ENCODE results near the gene DHX32.
"Not testable (repeated sequence)": the region's sequence is repeated elsewhere in the genome, so short reads cannot be mapped to it uniquely, and the experiment has no call there.

The DHX32 gene

GRCh38 chr10:125881192-125881591 is at the start of gene DHX32:
TSS of gene DHX32 (minus strand) at chr10:125881292. CDS start at chr10:125880824, 468 bp downstream.
- Histone ChIP-seq H3K9ac (ENCODE audit: low read depth, low read length) (peak within 1 kb of the TSS; percentile 52; the same call in 1 of the 2 replicates), H3K36me3 (ENCODE audit: insufficient read depth, low read depth, low read length) (peaks cover 10% of the 10 kb centered on the region), H3K9me3 (ENCODE audit: insufficient read depth, low read depth, low read length) (peaks cover 16% of the 10 kb centered on the region), H3K27me3 (ENCODE audit: insufficient read depth, low read length) (no peaks in the 10 kb centered on the region), H3K4me3 (ENCODE audit: low read length) (peak within 1 kb of the TSS; percentile 51), H3K27ac (ENCODE audit: low read length) (peak within 1 kb of the TSS; percentile 58), H3K4me1 (ENCODE audit: insufficient read depth, low read length) (peaks cover 26% of the 10 kb centered on the region)

DNA sequence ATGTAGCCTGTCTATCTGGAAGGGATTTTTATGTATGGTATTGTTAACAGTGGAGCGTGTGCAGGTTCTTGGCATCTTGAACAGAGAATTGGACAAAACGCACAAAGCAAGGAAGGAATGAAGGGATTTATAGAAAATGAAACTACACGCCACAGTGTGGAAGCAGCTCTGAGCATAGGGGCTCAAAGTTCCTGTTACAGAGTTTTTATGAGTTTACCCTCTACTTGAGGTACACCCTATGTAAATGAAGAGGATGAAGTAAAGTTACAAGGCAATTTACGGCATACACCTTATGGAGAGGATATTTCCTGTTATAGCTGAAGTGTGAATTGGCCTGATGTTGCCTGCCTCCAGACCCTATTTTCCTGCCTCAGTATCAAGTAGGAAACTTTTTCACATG is 48.5 kb upstream of the DHX32 start:
- Histone ChIP-seq H3K9me3 (ENCODE audit: insufficient read depth, low read depth, low read length) (peaks cover 3% of the 10 kb centered on the region; the same call in 1 of the 2 replicates), H3K4me3 (ENCODE audit: low read length) (no peak overlapping the region), H3K36me3 (ENCODE audit: insufficient read depth, low read depth, low read length) (no peaks in the 10 kb centered on the region), H3K9ac (ENCODE audit: low read depth, low read length) (no peak overlapping the region), H3K4me1 (ENCODE audit: insufficient read depth, low read length) (0 out of 2 replicates have a peak, but pooled peaks cover 2% of the 10 kb centered on the region), H3K27me3 (ENCODE audit: insufficient read depth, low read length) (no peaks in the 10 kb centered on the region), H3K27ac (ENCODE audit: low read length) (no peak overlapping the region)

GRCh38 chr10:125928928-125929585 is 48.0 kb upstream of the DHX32 start:
- Histone ChIP-seq H3K27ac (ENCODE audit: low read length) (no peak overlapping the region), H3K27me3 (ENCODE audit: insufficient read depth, low read length) (no peaks in the 10 kb centered on the region), H3K36me3 (ENCODE audit: insufficient read depth, low read depth, low read length) (no peaks in the 10 kb centered on the region), H3K4me1 (ENCODE audit: insufficient read depth, low read length) (0 out of 2 replicates have a peak, but pooled peaks cover 2% of the 10 kb centered on the region), H3K9ac (ENCODE audit: low read depth, low read length) (no peak overlapping the region), H3K9me3 (ENCODE audit: insufficient read depth, low read depth, low read length) (peaks cover 3% of the 10 kb centered on the region; the same call in 1 of the 2 replicates), H3K4me3 (ENCODE audit: low read length) (no peak overlapping the region)

DNA sequence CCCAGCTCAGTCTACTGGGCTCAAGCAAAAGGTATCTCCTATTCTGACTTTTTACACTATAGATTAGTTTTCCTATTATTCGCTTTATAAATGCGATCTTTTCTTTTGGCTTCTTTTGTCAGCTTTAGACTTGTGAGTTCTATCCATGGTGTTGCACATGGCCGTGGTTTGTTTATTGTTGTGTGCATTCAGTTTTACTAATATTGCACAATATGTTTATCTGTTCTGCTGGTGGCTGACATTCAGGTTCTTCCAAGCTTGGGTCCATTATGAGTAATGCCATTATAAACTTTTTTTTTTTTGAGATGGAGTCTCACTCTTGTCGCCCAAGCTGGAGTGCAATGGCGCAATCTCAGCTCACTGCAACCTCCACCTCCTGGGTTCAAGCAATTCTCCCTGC is 46.2 kb upstream of the DHX32 start:
- not testable (repeated sequence) for H3K4me1 ChIP-seq (ENCODE audit: insufficient read depth, low read length); H3K9ac ChIP-seq (ENCODE audit: low read depth, low read length); H3K27ac ChIP-seq (ENCODE audit: low read length); H3K4me3 ChIP-seq (ENCODE audit: low read length); H3K27me3 ChIP-seq (ENCODE audit: insufficient read depth, low read length); H3K9me3 ChIP-seq (ENCODE audit: insufficient read depth, low read depth, low read length); H3K36me3 ChIP-seq (ENCODE audit: insufficient read depth, low read depth, low read length)

DNA sequence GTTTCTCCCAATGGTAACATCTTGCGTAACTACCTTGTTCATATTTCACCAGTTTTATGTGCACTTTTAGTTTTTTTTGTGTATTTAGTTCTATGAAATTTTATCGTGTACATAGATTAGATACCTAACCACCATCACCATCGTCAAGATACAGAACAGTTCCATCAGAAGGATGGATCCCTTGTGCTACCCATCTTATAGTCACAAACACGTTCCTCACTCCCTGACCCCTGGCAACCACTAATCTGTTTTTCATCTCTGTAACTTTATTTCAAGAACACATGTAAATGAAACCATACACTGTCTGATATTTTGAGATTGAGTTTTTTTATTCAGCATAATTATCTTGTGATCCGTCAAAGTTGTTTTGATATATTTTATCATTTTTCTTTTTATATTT is 45.2 kb upstream of the DHX32 start:
- peaks cover 7% of the 10 kb centered on the region for H3K9me3 ChIP-seq (ENCODE audit: insufficient read depth, low read depth, low read length)
- no peak overlapping the region for H3K4me3 ChIP-seq (ENCODE audit: low read length)
- H3K27me3 ChIP-seq (ENCODE audit: insufficient read depth, low read length), result no peaks in the 10 kb centered on the region
- no peak overlapping the region for H3K9ac ChIP-seq (ENCODE audit: low read depth, low read length)
- no peaks in the 10 kb centered on the region for H3K36me3 ChIP-seq (ENCODE audit: insufficient read depth, low read depth, low read length)
- H3K4me1 ChIP-seq (ENCODE audit: insufficient read depth, low read length), result 0 out of 2 replicates have a peak, but pooled peaks cover 2% of the 10 kb centered on the region
- no peak overlapping the region for H3K27ac ChIP-seq (ENCODE audit: low read length)

- Histone ChIP-seq H3K9me3 (ENCODE audit: insufficient read depth, low read depth, low read length) (peaks cover 7% of the 10 kb centered on the region), H3K27ac (ENCODE audit: low read length) (no peak overlapping the region), H3K4me1 (ENCODE audit: insufficient read depth, low read length) (0 out of 2 replicates have a peak, but pooled peaks cover 2% of the 10 kb centered on the region), H3K27me3 (ENCODE audit: insufficient read depth, low read length) (no peaks in the 10 kb centered on the region), H3K4me3 (ENCODE audit: low read length) (no peak overlapping the region), H3K36me3 (ENCODE audit: insufficient read depth, low read depth, low read length) (no peaks in the 10 kb centered on the region), H3K9ac (ENCODE audit: low read depth, low read length) (no peak overlapping the region)
Observed at GRCh38 chr10:125925262-125925834, 44.3 kb upstream of the DHX32 start.

DNA sequence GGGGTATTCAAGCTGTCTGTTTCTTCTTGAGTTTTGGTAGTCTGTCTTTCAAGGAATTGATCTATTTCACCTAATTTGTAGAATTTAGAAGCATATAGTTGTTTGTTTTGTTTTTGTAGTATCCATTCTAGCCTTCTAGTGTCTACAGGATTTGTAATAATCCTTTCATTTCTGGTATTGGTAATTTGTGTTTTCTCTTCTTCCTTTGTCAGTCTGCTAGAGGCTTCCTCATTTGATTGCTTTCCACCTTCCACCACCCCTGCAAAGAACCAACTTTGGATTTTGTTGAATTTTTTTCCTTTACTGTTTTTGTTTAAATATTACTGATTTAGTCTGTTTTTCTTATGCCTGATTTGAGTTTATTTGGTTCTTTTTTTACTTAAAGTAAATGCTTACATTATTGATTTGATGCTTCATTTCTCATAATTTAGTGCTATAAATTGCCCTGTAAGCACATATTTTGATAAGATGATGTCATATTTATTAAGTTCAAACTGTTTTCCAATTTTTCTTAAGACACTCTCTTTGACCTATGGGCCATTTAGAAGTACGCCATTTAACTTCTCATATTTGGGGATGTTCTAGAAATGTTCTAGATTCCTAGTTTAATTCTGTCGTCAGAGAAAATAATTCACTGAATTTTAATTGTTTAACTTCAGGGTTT is 40.7 kb upstream of the DHX32 start:
- H3K27ac ChIP-seq (ENCODE audit: low read length); H3K4me3 ChIP-seq (ENCODE audit: low read length); H3K9ac ChIP-seq (ENCODE audit: low read depth, low read length); H3K4me1 ChIP-seq (ENCODE audit: insufficient read depth, low read length); H3K36me3 ChIP-seq (ENCODE audit: insufficient read depth, low read depth, low read length); H3K27me3 ChIP-seq (ENCODE audit: insufficient read depth, low read length): not testable (repeated sequence)
- H3K9me3 ChIP-seq (ENCODE audit: insufficient read depth, low read depth, low read length), result peaks cover 15% of the 10 kb centered on the region

DNA sequence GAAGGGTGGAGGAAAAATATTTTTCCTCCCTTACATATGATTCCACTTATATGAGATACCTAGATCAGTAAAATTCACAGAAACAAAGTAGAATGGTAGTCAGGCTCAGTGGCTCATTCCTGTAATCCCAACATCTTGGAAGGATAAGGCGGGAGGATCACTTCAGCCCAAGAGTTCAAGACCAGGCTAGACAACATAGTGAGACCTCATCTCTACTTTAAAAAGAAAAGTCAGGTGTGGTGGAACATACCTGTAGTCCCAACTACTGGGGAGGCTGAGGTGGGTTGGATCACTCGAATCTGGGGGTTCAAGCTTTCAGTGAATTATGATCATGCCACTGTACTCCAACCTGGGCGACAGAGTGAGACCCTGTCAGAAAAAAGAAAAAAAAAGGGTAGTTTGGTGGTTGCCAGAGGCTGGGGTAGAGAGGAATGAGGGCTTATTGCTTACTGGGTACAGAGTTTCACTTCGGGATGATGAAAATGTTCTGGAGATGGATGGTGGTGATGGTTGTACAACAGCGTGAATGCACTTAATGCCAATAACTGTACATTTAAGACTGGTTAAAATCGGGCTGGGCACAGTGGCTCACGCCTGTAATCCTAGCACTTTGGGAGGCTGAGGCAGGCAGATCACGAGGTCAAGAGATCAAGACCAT is 36.7 kb upstream of the DHX32 start:
- H3K4me3 ChIP-seq (ENCODE audit: low read length); H3K27ac ChIP-seq (ENCODE audit: low read length); H3K4me1 ChIP-seq (ENCODE audit: insufficient read depth, low read length); H3K36me3 ChIP-seq (ENCODE audit: insufficient read depth, low read depth, low read length); H3K9ac ChIP-seq (ENCODE audit: low read depth, low read length); H3K27me3 ChIP-seq (ENCODE audit: insufficient read depth, low read length): not testable (repeated sequence)
- H3K9me3 ChIP-seq (ENCODE audit: insufficient read depth, low read depth, low read length), result peaks cover 10% of the 10 kb centered on the region

- no peak overlapping the region for H3K4me3 ChIP-seq (ENCODE audit: low read length)
- no peaks in the 10 kb centered on the region for H3K27me3 ChIP-seq (ENCODE audit: insufficient read depth, low read length)
- no peaks in the 10 kb centered on the region for H3K36me3 ChIP-seq (ENCODE audit: insufficient read depth, low read depth, low read length)
- H3K4me1 ChIP-seq (ENCODE audit: insufficient read depth, low read length), result no peaks in the 10 kb centered on the region
- H3K9me3 ChIP-seq (ENCODE audit: insufficient read depth, low read depth, low read length), result peaks cover 10% of the 10 kb centered on the region
- H3K27ac ChIP-seq (ENCODE audit: low read length), result no peak overlapping the region
- no peak overlapping the region for H3K9ac ChIP-seq (ENCODE audit: low read depth, low read length)
Observed at GRCh38 chr10:125916977-125917376, 35.9 kb upstream of the DHX32 start.

GRCh38 chr10:125913277-125913676 is 32.2 kb upstream of the DHX32 start:
- not testable (repeated sequence) for H3K4me1 ChIP-seq (ENCODE audit: insufficient read depth, low read length); H3K27ac ChIP-seq (ENCODE audit: low read length); H3K9ac ChIP-seq (ENCODE audit: low read depth, low read length); H3K27me3 ChIP-seq (ENCODE audit: insufficient read depth, low read length); H3K4me3 ChIP-seq (ENCODE audit: low read length); H3K36me3 ChIP-seq (ENCODE audit: insufficient read depth, low read depth, low read length)
- peaks cover 10% of the 10 kb centered on the region for H3K9me3 ChIP-seq (ENCODE audit: insufficient read depth, low read depth, low read length)

GRCh38 chr10:125911990-125912389 is 30.9 kb upstream of the DHX32 start:
- Histone ChIP-seq H3K9me3 (ENCODE audit: insufficient read depth, low read depth, low read length) (peaks cover 4% of the 10 kb centered on the region; the same call in 1 of the 2 replicates), H3K9ac (ENCODE audit: low read depth, low read length) (no peak overlapping the region), H3K4me1 (ENCODE audit: insufficient read depth, low read length) (no peaks in the 10 kb centered on the region), H3K27me3 (ENCODE audit: insufficient read depth, low read length) (no peaks in the 10 kb centered on the region), H3K36me3 (ENCODE audit: insufficient read depth, low read depth, low read length) (no peaks in the 10 kb centered on the region), H3K4me3 (ENCODE audit: low read length) (no peak overlapping the region), H3K27ac (ENCODE audit: low read length) (no peak overlapping the region)
